Stimulated activated CD8-positive, alpha-beta memory T cell treated with anti-CD3 and anti-CD28 coated beads, Interleukin-12 subunit alpha, Interleukin-12 subunit beta, amount 100 ng/mL, for 4 hours (primary cell): ENCODE data around the gene NDUFA8.

Source experiments
- DNase-seq: peaks from one replicate; pipeline ENCODE4 v3.0.0-alpha.2; 2020; ENCODE audit warnings: low read depth

Gene NDUFA8

GRCh38 chr9:122184551-122184950 is 25.0 kb upstream of the NDUFA8 start:
- DNase-seq = no peak

- DNase-seq = no peak
Observed at GRCh38 chr9:122183501-122183900, 23.9 kb upstream of the NDUFA8 start.

GRCh38 chr9:122180633-122181032 is 21.1 kb upstream of the NDUFA8 start:
- no peak for DNase-seq

- DNase-seq = no peak
Observed at GRCh38 chr9:122179690-122180074, 20.1 kb upstream of the NDUFA8 start.

GRCh38 chr9:122179054-122179689 is 19.6 kb upstream of the NDUFA8 start:
- no peak for DNase-seq

- DNase-seq = no peak
Observed at GRCh38 chr9:122176916-122177315, 17.3 kb upstream of the NDUFA8 start.

- DNase-seq = no peak
Observed at GRCh38 chr9:122173670-122174069, 14.1 kb upstream of the NDUFA8 start.

GRCh38 chr9:122172131-122172530 is 12.6 kb upstream of the NDUFA8 start:
- no peak for DNase-seq

- DNase-seq = no peak
Observed at GRCh38 chr9:122168356-122168755, 8.8 kb upstream of the NDUFA8 start.

GRCh38 chr9:122164286-122164685 is 4.7 kb upstream of the NDUFA8 start:
- no peak for DNase-seq

- DNase-seq = no peak
Observed at GRCh38 chr9:122162415-122162814, 2.8 kb upstream of the NDUFA8 start.

- no peak for DNase-seq
Observed at GRCh38 chr9:122159925-122160246, 307 bp upstream of the NDUFA8 start.

GRCh38 chr9:122158202-122158601 is 1.4 kb downstream of the NDUFA8 start:
- no peak for DNase-seq

GRCh38 chr9:122155796-122156195 is 3.8 kb downstream of the NDUFA8 start:
- DNase-seq = no peak

GRCh38 chr9:122151267-122151828 is 8.2 kb downstream of the NDUFA8 start:
- DNase-seq = no peak

- no peak for DNase-seq
Observed at GRCh38 chr9:122145592-122145863, 14.1 kb downstream of the NDUFA8 start.

- no peak for DNase-seq
Observed at GRCh38 chr9:122144836-122145591, 14.6 kb downstream of the NDUFA8 start.

GRCh38 chr9:122143876-122144405 is 15.6 kb downstream of the NDUFA8 start:
- DNase-seq = no peak

- no peak for DNase-seq
Observed at GRCh38 chr9:122143296-122143695, 16.3 kb downstream of the NDUFA8 start.

- DNase-seq = no peak
Observed at GRCh38 chr9:122141671-122142070, 17.9 kb downstream of the NDUFA8 start.

GRCh38 chr9:122140368-122141193 is 19.0 kb downstream of the NDUFA8 start:
- no peak for DNase-seq

GRCh38 chr9:122138560-122139268 is 20.9 kb downstream of the NDUFA8 start:
- DNase-seq = no peak
